Peyer's patch (tissue), 4 donors: ENCODE measurements around the gene ADPRM.

ENCODE experiments used
- CTCF ChIP-seq, 6 experiments: fragments of 450-650 bp in 4 of 6; fragments of 200-600 bp in 2 of 6; sonication (generic) in 1 of 6; IDR thresholded peaks; one replicate each; pipeline ENCODE4 v1.5.1; 2017 to 2019; ENCODE audit warnings: antibody characterized with exemption in 6 of 6, mild to moderate bottlenecking in 3 of 6, moderate library complexity in 1 of 6
- POLR2A ChIP-seq, 2 donors: fragments of 450-650 bp; IDR thresholded peaks; one replicate each; pipeline ENCODE4 v1.5.1; 2017; ENCODE audit warnings: antibody characterized with exemption in 2 of 2, mild to moderate bottlenecking in 2 of 2, moderate library complexity in 2 of 2

- no peak for TF ChIP-seq POLR2A (IDR thresholded peaks at IDR 0.05)
- TF ChIP-seq CTCF (IDR thresholded peaks at IDR 0.05) = no peak
Measured at GRCh38 chr17:10713318-10713717, 15.9 kb downstream of the ADPRM start.
